ENCODE measurements around the gene REG1A.

REG1A gene

DNA sequence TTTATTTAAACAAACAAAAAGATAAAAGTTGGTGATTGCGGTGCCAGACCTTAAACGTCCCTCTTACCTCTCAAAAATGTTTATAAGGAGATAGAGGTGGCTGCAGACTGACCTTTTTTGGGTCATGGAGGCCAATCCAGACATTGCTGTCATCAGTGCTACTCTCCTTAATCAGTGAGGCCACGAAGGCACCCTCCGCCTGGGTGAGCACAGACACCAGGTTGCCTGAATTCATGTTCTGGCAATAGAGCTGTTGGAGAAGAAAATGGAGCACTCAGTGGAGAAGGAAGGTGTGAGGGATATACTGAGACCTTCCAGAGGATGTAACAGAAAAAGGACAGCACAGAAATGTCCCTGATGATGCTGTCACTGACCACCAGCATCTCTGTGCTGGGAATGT lies 34.0 kb upstream of the REG1A start:
- no peak for DNase-seq (ENCODE audit: low read depth)
- TF ChIP-seq, protein P1, sequence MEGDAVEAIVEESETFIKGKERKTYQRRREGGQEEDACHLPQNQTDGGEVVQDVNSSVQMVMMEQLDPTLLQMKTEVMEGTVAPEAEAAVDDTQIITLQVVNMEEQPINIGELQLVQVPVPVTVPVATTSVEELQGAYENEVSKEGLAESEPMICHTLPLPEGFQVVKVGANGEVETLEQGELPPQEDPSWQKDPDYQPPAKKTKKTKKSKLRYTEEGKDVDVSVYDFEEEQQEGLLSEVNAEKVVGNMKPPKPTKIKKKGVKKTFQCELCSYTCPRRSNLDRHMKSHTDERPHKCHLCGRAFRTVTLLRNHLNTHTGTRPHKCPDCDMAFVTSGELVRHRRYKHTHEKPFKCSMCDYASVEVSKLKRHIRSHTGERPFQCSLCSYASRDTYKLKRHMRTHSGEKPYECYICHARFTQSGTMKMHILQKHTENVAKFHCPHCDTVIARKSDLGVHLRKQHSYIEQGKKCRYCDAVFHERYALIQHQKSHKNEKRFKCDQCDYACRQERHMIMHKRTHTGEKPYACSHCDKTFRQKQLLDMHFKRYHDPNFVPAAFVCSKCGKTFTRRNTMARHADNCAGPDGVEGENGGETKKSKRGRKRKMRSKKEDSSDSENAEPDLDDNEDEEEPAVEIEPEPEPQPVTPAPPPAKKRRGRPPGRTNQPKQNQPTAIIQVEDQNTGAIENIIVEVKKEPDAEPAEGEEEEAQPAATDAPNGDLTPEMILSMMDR (conservative IDR thresholded peaks at IDR 0.05; ENCODE audit: control insufficient read depth, insufficient read depth, low read depth, low read length) = no peak
- H3K4me3 ChIP-seq (ENCODE audit: control insufficient read depth, low read depth, low read length) = no peak overlapping the region

DNA sequence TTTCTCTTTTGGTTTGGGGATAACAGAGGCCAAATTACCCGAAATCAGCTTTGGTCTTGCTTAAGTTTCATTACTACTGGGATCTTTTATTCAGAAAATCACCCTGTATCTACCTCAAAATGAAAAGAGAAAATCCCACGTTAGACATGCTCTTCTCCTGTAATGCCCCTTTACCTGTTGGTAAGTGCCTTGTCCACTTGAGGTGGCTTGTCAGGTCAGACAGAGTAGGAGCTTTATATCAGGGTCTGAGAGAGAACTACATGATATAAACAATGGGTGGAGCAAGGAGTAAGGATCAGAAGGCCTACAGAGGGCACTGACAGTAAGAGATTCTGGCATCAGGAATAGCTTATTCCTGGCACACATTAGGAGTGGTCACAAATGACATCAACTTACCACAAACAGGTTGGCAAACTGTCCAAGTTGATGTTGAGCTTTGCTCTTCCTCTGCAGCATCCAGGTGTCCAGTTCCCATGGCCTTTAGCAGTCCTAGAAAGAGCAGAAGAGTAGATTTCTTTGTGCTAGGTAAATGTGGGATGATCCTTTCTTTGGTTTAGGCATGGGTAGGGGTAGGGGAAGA lies 32.4 kb upstream of the REG1A start, which contains the start of gene REG1B:
Gene REG1B, minus strand, starts transcription at position 209 of the 580 bp plus-strand sequence. CDS start 381 bp downstream, outside the sequence.
- no peak for DNase-seq (ENCODE audit: low read depth)
- TF ChIP-seq, protein P1 (conservative IDR thresholded peaks at IDR 0.05; ENCODE audit: control insufficient read depth, insufficient read depth, low read depth, low read length) = no peak
- H3K4me3 ChIP-seq (ENCODE audit: control insufficient read depth, low read depth, low read length) = no peak within 1 kb of the TSS

DNA sequence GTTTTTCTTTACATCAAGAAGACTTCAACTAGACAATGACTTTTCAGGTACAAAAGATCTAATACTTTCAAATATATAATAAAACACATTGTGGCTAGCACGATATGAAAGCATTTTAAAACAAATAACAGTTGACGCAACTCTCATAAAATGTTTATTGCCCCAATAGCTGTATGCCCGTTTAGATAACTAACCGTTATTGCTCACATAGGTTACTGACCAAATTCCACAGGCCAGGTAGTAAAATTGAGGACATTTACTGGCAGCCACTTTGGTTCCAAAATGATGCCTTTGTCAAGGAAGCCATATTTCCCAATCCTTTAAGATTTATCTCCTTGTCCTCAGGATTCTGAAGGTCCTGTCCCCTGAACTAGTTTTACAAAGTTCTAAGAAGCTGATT lies 29.6 kb upstream of the REG1A start:
- no peak for DNase-seq (ENCODE audit: low read depth)
- TF ChIP-seq, protein P1 (conservative IDR thresholded peaks at IDR 0.05; ENCODE audit: control insufficient read depth, insufficient read depth, low read depth, low read length) = no peak
- no peak overlapping the region for H3K4me3 ChIP-seq (ENCODE audit: control insufficient read depth, low read depth, low read length)

DNA sequence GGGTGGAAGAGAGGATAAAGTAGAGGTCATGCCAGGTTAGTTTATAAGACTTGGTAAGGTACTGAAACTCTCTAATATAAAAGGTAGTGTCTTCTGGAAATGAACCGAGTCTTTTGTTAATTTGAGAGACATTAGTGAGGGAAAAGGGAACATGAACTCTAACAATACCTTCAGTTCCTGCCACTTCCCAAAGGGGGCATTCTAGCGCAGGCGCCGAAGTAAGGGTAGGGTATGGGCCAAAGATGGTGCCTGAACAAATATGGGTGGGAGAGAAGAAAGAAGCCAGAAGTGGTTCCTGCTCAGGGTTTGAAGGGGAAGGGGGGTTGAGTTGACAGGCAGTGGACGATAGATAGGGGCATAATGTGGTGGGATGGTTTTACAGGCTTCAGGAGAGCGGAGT lies 22.4 kb upstream of the REG1A start:
- DNase-seq (ENCODE audit: low read depth) = no peak
- no peak overlapping the region for H3K4me3 ChIP-seq (ENCODE audit: control insufficient read depth, low read depth, low read length)
- TF ChIP-seq, protein P1 (conservative IDR thresholded peaks at IDR 0.05; ENCODE audit: control insufficient read depth, insufficient read depth, low read depth, low read length) = no peak

DNA sequence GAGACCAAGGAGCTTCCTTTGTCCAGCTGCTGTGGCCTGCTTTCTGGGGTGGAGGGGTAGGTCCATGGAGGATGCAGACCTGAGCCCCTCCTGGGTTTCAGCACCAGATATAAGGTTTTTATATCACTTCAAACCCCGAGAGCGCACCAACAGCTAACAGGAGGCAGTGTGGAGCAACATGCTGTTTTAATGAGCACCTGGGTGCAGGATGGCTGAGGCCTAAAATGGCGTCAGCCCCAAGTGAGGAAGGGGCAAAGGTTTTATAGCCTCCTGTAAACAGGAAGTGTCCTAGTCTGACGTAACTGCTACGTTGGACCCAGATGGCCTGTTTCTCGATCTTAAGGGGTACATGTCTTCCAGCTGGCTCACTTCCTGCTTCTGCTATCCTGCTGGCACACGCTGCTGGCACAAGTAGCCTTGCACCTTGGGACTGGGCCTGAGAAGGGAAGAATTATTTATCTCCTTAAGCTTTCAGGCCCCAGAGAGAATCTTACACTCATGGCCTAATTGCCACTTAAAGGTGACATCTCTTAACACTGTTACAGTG lies 21.1 kb upstream of the REG1A start:
- TF ChIP-seq, protein P1 (conservative IDR thresholded peaks at IDR 0.05; ENCODE audit: control insufficient read depth, insufficient read depth, low read depth, low read length) = no peak
- no peak for DNase-seq (ENCODE audit: low read depth)
- no peak overlapping the region for H3K4me3 ChIP-seq (ENCODE audit: control insufficient read depth, low read depth, low read length)

DNA sequence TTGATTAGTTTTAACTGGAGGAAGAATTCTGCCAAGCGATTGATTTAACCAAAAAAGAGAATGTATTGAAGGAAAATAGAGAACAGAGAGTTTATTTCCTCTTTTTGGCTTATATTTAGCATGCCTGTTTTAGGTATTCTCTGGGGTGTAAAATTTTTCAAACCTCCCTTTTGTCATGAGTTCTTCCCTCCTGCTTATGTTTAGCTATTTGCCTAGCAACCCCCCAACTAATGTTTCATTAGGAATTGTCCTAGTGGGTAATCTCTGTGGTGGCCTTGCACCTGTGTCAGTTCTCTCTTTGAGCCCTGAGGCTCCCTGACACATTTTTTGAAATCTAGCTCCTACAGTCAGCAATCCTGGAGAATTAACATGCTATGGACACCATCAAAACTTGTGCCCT lies 20.0 kb upstream of the REG1A start:
- DNase-seq (ENCODE audit: low read depth) = no peak
- TF ChIP-seq, protein P1 (conservative IDR thresholded peaks at IDR 0.05; ENCODE audit: control insufficient read depth, insufficient read depth, low read depth, low read length) = no peak
- H3K4me3 ChIP-seq (ENCODE audit: control insufficient read depth, low read depth, low read length) = no peak overlapping the region
